ENCODE results near the gene LYG1. TPM values are rescaled to one million over a fixed set of nuclear protein-coding genes. Genes with fewer than 3 reads are reported as not detected.

LYG1 gene
- total RNA-seq, 1 donor from 2014 or later, result not detected

GRCh38 chr2:99275882-99276281 lies 25.1 kb downstream of the LYG1 start:
- DNase-seq (ENCODE audit: low spot score), result no peak

DNA sequence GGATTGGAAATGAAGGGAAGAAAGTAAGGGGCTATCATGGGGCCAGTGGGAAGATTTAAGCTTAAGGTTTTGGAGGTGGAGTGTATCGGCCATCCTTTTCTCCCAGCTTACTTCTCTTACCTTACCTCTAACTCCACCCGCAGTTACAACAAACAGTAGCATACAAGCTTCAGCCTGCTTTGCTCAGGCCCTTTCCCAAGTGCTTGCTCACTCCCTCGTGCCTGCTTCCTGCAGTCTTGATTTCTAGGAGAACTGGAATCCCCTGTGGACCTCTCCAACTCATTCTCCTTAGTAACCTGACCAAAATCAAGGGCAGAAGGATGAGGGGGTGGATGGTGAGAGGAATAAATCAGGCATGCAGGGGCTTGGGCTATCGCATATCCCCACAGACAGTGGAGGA lies 39.8 kb downstream of the LYG1 start:
- DNase-seq (ENCODE audit: low spot score), result no peak

DNA sequence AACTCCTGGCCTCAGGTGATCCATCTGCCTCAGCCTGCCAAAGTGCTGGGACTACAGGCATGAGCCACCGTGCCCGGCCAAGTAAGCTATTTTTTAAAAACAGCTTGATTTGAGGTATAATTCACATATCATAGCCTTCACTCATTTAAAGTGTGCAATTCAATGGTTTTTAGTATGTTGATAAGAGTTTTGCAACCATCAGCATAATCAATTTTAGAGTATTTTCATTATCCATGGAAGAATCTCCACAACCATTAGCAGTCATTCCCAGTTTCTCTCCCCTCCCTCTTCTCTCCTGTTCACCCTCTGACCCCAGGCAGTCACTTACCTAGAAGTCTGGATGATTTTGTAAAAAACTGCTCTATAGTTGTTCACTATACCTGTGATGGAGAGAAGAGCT lies 40.8 kb downstream of the LYG1 start:
- DNase-seq (ENCODE audit: low spot score), result no peak

DNA sequence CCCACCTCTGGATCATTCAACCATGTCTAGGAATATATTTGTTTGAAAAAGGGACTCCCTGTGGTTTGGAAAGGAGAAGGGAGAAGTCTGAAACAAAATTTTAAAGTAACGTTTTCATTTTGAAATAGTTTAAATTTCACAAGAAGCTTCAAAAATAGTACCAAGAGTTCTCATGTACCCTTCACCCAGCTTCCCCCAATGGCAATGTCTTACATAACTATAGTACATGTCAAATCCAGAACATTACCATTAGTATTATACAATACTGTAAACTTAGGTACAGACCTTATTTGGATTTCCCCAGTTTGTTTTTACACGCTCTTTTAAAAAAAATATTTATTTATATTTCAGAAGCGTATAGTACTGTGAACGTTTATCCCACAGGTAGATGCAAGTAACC lies 41.5 kb downstream of the LYG1 start:
- no peak for DNase-seq (ENCODE audit: low spot score)

DNA sequence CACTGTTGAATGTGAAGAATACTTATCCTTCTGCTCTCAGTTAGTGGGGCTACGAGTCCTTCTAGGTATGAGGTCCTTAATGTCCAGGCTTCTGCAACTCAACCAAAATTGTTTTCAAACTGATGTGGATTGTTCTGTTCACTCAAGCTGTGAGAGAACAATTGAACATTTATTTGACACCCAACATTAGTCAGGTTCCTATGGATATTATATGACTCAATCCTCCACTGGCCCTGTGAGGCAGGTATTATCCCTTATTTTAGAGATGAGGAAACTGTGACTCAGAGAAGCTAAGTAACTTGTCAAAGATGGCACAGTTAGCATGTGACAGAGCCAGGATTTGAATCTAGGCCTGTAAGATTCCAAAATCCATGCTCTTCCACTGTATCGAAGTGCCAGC lies 44.3 kb downstream of the LYG1 start:
- no peak for DNase-seq (ENCODE audit: low spot score)

DNA sequence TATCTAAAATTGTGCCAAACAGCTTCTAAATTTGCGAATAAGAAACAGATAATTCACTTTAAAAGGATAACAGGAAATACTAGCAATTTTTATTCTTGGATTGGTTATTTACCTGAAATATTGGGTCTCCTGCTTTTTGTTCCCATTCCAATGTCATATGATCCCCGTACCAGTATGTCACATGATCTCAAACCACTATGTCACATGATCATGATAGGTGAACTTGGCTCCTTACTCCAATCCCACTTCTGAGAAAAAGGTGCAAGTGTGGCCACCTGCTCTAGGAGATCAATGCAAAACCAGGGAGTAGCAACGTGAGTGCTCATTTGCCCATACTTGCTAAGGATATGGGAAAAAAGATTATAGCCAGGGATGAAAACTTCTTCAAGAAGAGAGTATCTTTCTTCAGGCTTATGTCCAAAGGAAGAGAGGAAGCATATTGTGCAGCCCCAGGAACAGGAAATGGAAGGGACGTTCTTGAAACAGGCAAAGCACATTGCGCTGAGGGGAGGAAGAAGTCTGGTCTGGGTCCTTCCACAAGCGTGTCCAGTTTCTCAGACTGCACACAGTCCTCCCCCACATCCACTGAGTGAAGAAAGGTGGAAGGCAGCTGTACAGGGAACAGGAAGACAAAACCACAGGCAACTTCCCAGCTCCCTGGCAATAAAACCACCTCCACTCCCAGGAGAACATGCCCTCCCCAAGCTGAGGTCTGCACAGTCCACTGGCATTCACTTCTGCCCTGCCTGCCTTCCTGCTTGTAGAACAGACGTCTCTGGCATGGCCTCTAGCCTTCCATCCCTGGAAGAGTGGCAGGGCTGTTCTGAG lies 45.3 kb downstream of the LYG1 start, which contains the start of gene LYG2:
TSS of gene LYG2 (minus strand) at position 176 of the 828 bp plus-strand sequence. CDS start 1,406 bp downstream, outside the sequence.
- no peak for DNase-seq (ENCODE audit: low spot score)

DNA sequence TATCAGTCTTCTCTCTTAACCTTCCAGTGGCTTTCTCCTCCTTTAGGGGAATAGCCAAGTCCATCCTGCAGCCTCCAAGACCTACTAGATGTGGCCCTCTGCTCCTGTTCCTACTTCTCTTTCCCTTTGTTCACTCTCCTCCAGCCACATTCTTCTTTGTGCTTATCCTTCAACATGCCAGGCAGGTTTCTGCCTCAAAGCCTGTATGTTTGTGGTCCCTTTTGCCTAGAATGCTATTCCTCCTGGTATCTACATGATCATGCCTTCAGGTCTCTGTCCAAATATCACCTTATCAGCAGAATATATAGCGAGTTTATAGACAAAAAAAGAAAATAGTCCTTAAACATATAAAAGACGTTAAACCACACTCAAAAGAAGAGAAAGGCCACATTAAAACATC lies 51.0 kb downstream of the LYG1 start:
- no peak for DNase-seq (ENCODE audit: low spot score)

DNA sequence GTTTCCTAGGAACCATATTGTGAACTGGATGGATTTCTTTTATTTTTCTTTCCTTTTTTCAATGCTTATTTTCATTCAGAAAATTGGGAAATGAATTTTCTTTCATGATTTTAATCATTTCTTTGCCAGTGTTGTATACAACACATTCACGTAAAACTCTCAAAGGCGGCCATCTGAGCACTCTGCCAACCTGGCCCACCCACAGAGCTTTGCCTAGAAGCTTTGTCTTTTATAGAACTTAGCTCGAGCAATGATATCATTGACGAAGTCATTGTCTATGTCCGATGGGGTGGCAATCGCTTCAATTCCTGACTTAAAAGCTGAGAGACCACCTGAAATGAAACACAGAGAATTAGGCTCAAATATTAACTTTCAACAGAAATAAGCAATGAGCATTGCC lies 58.8 kb downstream of the LYG1 start:
- DNase-seq (ENCODE audit: low spot score), result no peak

DNA sequence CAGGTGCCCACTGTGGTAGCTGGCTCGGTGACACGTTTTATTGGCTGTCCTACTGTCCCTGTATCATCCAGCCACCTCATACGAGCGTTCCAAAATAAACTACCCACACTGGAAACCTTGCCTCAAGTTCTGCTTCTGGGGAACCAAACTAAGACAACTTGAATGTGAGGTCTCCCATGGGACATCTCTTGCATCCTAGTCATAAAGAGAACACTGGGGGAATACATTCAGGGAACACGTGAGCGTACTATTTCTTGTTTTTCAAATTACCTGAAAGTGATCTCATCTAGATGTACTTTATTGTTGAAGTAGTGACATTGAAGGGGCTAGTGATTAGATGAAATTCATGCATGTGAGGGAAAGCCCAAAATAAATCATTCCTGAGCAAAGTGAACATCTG lies 60.6 kb downstream of the LYG1 start:
- DNase-seq (ENCODE audit: low spot score), result no peak

- no peak for DNase-seq (ENCODE audit: low spot score)
These were observed 62.4 kb downstream of the LYG1 start for GRCh38 chr2:99238599-99238998.

Other genes with a start within 250 kb of the LYG1 start
- gene C2orf15, start 159.5 kb downstream of the LYG1 start, total RNA-seq (ENCODE audit: insufficient read depth, low replicate concordance), result 1.7 TPM
- 6.0 TPM for gene TSGA10, start 146.3 kb downstream of the LYG1 start, total RNA-seq (ENCODE audit: insufficient read depth, low replicate concordance)
- gene LIPT1, start 146.2 kb downstream of the LYG1 start, total RNA-seq (ENCODE audit: insufficient read depth, low replicate concordance), result 5.8 TPM
- 25.5 TPM for gene MITD1, start 120.1 kb downstream of the LYG1 start, total RNA-seq (ENCODE audit: insufficient read depth, low replicate concordance)
- gene MRPL30, start 120.0 kb downstream of the LYG1 start, total RNA-seq (ENCODE audit: insufficient read depth, low replicate concordance), result 43.1 TPM
- not detected for gene LYG2, start 45.5 kb downstream of the LYG1 start, total RNA-seq (ENCODE audit: insufficient read depth, low replicate concordance)
- 89.8 TPM for gene TXNDC9, start 35.1 kb upstream of the LYG1 start, total RNA-seq (ENCODE audit: insufficient read depth, low replicate concordance)
- gene EIF5B, start 36.2 kb upstream of the LYG1 start, total RNA-seq (ENCODE audit: insufficient read depth, low replicate concordance), result 31.3 TPM
- 25.5 TPM for gene REV1, start 188.8 kb upstream of the LYG1 start, total RNA-seq (ENCODE audit: insufficient read depth, low replicate concordance)

Data from umbilical cord (tissue), 2 donors.